HL-60 (cell line): ENCODE data around the gene HLA-DQA2.
"Not testable (repeated sequence)": the region's sequence is repeated elsewhere in the genome, so short reads cannot be mapped to it uniquely, and the experiment has no call there.

Experiments
- CTCF ChIP-seq: IDR thresholded peaks from one replicate; pipeline ENCODE4 v1.5.1; 2011; ENCODE audit warnings: low read length, control low read depth, inconsistent platforms; ENCODE audit not compliant: insufficient read depth
- GABPA ChIP-seq: IDR thresholded peaks from 2 replicates; pipeline ENCODE4 v1.6.1; 2012; ENCODE audit warnings: low read depth
- POLR2AphosphoS5 ChIP-seq: IDR thresholded peaks from 2 replicates; pipeline ENCODE4 v1.6.1; 2012; ENCODE audit warnings: low read depth
- TF ChIP-seq, protein P1 (sequence below): IDR thresholded peaks from 2 replicates; pipeline ENCODE4 v1.6.1; 2012; ENCODE audit warnings: low read depth; ENCODE audit not compliant: insufficient replicate concordance

DNA sequence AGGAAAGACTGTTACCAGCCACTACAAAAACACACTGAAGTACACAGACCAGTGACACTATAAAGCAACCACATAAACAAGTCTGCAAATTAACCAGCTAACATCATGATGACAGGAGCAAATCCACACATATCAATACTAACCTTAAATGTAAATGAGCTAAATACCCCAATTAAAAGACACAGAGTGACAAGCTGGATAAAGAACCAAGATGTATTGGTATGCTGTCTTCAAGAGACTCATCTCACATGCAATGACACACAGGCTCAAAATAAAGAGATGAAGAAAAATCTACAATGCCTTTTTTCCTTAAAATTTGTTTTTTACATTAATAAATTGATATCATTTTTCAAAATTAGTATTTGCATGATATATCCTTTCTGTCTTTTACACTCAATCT lies 41.7 kb downstream of the HLA-DQA2 start:
- not testable (repeated sequence) for TF ChIP-seq CTCF, GABPA, POLR2AphosphoS5
- TF ChIP-seq, protein P1, sequence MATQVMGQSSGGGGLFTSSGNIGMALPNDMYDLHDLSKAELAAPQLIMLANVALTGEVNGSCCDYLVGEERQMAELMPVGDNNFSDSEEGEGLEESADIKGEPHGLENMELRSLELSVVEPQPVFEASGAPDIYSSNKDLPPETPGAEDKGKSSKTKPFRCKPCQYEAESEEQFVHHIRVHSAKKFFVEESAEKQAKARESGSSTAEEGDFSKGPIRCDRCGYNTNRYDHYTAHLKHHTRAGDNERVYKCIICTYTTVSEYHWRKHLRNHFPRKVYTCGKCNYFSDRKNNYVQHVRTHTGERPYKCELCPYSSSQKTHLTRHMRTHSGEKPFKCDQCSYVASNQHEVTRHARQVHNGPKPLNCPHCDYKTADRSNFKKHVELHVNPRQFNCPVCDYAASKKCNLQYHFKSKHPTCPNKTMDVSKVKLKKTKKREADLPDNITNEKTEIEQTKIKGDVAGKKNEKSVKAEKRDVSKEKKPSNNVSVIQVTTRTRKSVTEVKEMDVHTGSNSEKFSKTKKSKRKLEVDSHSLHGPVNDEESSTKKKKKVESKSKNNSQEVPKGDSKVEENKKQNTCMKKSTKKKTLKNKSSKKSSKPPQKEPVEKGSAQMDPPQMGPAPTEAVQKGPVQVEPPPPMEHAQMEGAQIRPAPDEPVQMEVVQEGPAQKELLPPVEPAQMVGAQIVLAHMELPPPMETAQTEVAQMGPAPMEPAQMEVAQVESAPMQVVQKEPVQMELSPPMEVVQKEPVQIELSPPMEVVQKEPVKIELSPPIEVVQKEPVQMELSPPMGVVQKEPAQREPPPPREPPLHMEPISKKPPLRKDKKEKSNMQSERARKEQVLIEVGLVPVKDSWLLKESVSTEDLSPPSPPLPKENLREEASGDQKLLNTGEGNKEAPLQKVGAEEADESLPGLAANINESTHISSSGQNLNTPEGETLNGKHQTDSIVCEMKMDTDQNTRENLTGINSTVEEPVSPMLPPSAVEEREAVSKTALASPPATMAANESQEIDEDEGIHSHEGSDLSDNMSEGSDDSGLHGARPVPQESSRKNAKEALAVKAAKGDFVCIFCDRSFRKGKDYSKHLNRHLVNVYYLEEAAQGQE: not testable (repeated sequence)
